ENCODE results near the gene LRFN2. TPM values are rescaled to one million over a fixed set of nuclear protein-coding genes. Genes with fewer than 3 reads are reported as not detected.
A peak's percentile ranks its signal among the peaks of the same experiment; 100 is the strongest.

Gene LRFN2
- total RNA-seq, 1 donor from 2014 or later, result not detected

DNA sequence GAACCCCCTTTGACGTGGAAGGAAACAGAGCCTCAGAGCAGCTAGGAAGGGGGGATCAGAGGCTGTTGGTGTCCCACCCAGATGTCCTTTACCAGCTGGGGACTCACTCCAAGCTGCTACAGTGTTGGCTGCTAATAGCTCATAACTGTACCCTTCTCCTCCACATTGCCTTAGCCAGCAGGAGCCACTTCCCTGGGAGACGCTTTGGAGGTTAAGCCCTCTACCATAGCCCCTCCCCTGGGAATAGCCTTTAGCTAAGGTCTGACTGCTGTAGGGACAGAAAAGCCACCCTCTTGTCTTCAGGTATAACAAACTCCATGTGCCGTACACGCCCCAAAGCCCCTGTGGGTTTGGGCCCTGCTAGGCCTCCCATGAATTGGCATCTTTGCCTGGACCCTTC is 238.6 kb downstream of the LRFN2 start:
- H3K9me3 ChIP-seq, result no peaks in the 10 kb centered on the region
- intact Hi-C loops (cut with DNase I), result no loop called here
- TF ChIP-seq, protein P1, sequence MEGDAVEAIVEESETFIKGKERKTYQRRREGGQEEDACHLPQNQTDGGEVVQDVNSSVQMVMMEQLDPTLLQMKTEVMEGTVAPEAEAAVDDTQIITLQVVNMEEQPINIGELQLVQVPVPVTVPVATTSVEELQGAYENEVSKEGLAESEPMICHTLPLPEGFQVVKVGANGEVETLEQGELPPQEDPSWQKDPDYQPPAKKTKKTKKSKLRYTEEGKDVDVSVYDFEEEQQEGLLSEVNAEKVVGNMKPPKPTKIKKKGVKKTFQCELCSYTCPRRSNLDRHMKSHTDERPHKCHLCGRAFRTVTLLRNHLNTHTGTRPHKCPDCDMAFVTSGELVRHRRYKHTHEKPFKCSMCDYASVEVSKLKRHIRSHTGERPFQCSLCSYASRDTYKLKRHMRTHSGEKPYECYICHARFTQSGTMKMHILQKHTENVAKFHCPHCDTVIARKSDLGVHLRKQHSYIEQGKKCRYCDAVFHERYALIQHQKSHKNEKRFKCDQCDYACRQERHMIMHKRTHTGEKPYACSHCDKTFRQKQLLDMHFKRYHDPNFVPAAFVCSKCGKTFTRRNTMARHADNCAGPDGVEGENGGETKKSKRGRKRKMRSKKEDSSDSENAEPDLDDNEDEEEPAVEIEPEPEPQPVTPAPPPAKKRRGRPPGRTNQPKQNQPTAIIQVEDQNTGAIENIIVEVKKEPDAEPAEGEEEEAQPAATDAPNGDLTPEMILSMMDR (IDR thresholded peaks at IDR 0.05), result no peak
- TF ChIP-seq POLR2AphosphoS5 (IDR thresholded peaks at IDR 0.05; ENCODE audit: insufficient read depth in 1 of 2, low read depth in 1 of 2) (no peak), POLR2A (IDR thresholded peaks at IDR 0.05) (no peak)
- DNase-seq (ENCODE audit: extremely low spot score in 2 of 2), result peak; percentile 37 to 81
- H3K4me3 ChIP-seq, result no peak overlapping the region
- H3K27me3 ChIP-seq, result no peaks in the 10 kb centered on the region
- H3K36me3 ChIP-seq, result no peaks in the 10 kb centered on the region
- no peaks in the 10 kb centered on the region for H3K4me1 ChIP-seq
- no peak overlapping the region for H3K27ac ChIP-seq

DNA sequence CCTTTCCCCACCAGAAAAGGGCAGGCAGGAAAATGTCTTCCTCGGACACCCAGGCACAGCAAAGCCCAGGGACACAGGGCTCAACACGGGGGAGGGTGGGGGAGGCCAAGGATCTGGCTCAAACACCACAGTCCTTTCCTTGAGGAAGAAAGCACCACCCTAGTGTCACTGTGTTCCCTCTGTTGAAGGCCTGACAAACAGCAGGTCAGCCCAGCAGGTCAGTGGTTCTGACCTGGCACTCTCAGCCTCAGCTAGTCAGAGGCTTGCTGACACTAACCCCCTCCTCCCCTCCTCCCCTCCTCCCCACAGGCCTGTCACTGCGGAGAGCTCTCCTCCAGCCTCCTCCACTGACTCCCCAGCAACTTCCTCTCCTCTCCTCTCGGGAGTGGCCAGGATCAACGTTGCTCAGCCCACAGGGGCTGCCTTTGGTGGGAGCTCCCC is 239.6 kb downstream of the LRFN2 start:
- Histone ChIP-seq H3K27me3 (no peaks in the 10 kb centered on the region), H3K27ac (no peak overlapping the region), H3K36me3 (no peaks in the 10 kb centered on the region), H3K4me3 (no peak overlapping the region), H3K9me3 (no peaks in the 10 kb centered on the region), H3K4me1 (no peaks in the 10 kb centered on the region)
- peak in 1 of 2 donors; percentile 65 for DNase-seq (ENCODE audit: extremely low spot score in 2 of 2)
- TF ChIP-seq POLR2AphosphoS5 (IDR thresholded peaks at IDR 0.05; ENCODE audit: insufficient read depth in 1 of 2, low read depth in 1 of 2), result no peak
- no peak for TF ChIP-seq POLR2A (IDR thresholded peaks at IDR 0.05)
- TF ChIP-seq, protein P1 (IDR thresholded peaks at IDR 0.05), result no peak
- intact Hi-C loops (cut with DNase I), result no loop called here

DNA sequence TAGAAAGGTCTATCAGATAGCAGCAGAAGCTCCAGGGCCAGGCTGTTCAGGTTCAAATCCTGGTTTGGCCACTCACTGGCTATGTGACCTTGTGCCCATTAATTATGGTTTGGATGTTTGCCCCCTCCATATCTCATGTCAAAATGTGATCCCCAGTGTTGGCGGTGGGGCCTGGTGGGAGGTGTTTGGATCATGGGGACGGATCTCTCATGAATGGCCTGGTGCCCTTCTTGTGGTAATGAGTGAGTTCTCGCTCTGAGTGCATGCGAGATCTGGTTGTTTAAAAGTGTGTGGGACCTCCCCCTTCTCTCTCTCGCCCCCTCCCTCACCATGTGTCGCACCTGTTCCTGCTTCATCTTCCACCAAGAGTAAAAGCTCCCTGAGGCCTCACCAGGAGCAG is 240.9 kb downstream of the LRFN2 start:
- TF ChIP-seq, protein P1 (IDR thresholded peaks at IDR 0.05), result no peak
- no peak for TF ChIP-seq POLR2A (IDR thresholded peaks at IDR 0.05)
- TF ChIP-seq POLR2AphosphoS5 (IDR thresholded peaks at IDR 0.05; ENCODE audit: insufficient read depth in 1 of 2, low read depth in 1 of 2), result no peak
- no peaks in the 10 kb centered on the region for H3K27me3 ChIP-seq
- no peak overlapping the region for H3K4me3 ChIP-seq
- H3K4me1 ChIP-seq, result no peaks in the 10 kb centered on the region
- H3K9me3 ChIP-seq, result no peaks in the 10 kb centered on the region
- peak; percentile 60 to 81 for DNase-seq (ENCODE audit: extremely low spot score in 2 of 2)
- intact Hi-C loops (cut with DNase I), result no loop called here
- no peak overlapping the region for H3K27ac ChIP-seq
- H3K36me3 ChIP-seq, result no peaks in the 10 kb centered on the region

DNA sequence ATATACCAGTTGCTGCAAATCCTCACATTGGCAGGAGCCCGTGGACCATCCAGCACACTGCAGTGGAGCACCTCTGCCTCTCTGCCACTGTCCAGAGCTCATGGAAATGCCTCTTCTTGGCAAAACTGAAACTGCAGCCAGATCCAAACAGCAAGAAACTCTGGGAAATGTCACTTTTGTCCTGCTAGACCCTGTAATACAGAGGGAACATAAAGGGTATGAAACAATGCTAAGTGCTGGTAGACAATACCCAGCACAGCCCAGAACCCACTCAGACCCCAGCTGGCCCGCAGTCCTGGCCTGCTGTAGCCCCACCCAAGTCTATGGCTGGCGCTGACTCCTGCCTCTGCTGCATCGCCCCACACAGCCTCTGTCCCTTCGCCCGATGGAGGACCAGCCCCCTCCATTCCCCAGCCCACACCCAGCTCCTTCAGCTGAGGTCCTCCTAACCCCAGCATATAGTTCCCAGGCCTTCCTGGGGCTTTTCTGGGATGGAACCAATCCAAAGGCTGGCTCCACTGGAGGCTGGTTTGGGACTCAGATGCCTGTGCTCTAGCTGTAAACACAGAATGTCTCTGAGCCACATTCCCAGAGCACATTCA is 242.5 kb downstream of the LRFN2 start:
- Histone ChIP-seq H3K4me1 (no peaks in the 10 kb centered on the region), H3K36me3 (no peaks in the 10 kb centered on the region), H3K4me3 (no peak overlapping the region), H3K27ac (no peak overlapping the region), H3K9me3 (no peaks in the 10 kb centered on the region), H3K27me3 (no peaks in the 10 kb centered on the region)
- TF ChIP-seq, protein P1 (IDR thresholded peaks at IDR 0.05), result no peak
- no peak for TF ChIP-seq POLR2A (IDR thresholded peaks at IDR 0.05)
- TF ChIP-seq POLR2AphosphoS5 (IDR thresholded peaks at IDR 0.05; ENCODE audit: insufficient read depth in 1 of 2, low read depth in 1 of 2), result no peak
- intact Hi-C loops (cut with DNase I), result no loop called here
- peak; percentile 67 to 71 for DNase-seq (ENCODE audit: extremely low spot score in 2 of 2)

DNA sequence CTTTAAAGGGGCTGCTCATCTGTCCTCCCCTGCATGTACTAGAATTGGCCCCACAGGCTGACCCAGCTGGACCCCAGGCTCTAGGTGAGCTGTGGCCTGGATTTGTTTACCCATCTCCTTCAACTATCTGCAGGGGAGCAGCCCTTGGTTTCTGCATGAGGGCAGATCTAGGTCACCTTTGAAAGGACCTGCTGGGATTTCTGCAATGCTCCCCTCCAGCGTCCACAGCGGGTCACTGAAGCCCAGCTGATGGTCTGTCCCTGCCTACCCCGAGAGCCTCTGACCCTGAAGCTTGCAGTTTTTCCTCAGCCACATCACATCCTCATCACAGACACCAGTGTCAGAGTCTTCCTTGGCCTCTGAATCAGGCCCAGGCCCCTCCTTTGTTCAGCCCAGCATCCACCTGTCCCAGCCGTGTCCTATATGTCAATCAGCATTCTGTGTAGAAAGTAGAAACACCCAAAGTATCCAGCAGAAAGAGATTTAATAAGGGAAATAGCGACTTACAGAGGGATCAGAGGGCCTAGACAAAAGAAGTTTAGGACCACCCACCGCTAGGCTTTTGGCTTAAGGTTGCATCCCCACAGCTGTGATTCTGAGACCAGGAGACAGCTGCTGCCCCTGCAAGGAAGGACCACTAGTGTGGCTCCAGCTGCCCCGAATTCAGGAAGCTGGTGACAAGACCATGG is 243.1 kb downstream of the LRFN2 start:
- intact Hi-C loops (cut with DNase I), result no loop called here
- TF ChIP-seq POLR2A (IDR thresholded peaks at IDR 0.05) (no peak), POLR2AphosphoS5 (IDR thresholded peaks at IDR 0.05; ENCODE audit: insufficient read depth in 1 of 2, low read depth in 1 of 2) (no peak)
- TF ChIP-seq, protein P1 (IDR thresholded peaks at IDR 0.05), result no peak

More for the DNA sequence above, 243.1 kb downstream of the LRFN2 start:
- DNase-seq (ENCODE audit: extremely low spot score in 2 of 2), result peak; percentile 64 to 65
- Histone ChIP-seq H3K9me3 (no peaks in the 10 kb centered on the region), H3K4me3 (no peak overlapping the region), H3K27ac (no peak overlapping the region), H3K36me3 (no peaks in the 10 kb centered on the region), H3K4me1 (no peaks in the 10 kb centered on the region), H3K27me3 (no peaks in the 10 kb centered on the region)
